GM06990 (cell line): ENCODE data around the gene GRAMD2B.

Experiments
- DNase-seq: peaks from one replicate; pipeline ENCODE4 v3.0.0-alpha.2; 2011; ENCODE audit not compliant: insufficient read length; ENCODE audit errors: extremely low read depth
- H3K27me3 ChIP-seq: replicated peaks from 2 replicates; pipeline ENCODE4 v1.6.0; 2011; ENCODE audit warnings: low read length; ENCODE audit not compliant: control insufficient read depth, insufficient read depth
- H3K36me3 ChIP-seq: 2 replicates; pipeline ENCODE4 v1.5.1; 2011; ENCODE audit warnings: low read length; ENCODE audit not compliant: control insufficient read depth, insufficient read depth
- H3K4me3 ChIP-seq: replicated peaks from 2 replicates; pipeline ENCODE4 v1.5.1; 2011; ENCODE audit warnings: low read depth, mild to moderate bottlenecking, control low read depth, low read length
- TF ChIP-seq, protein P1 (sequence below): IDR thresholded peaks from 2 replicates; pipeline ENCODE4 v1.5.1; 2011; ENCODE audit warnings: low read length, control low read depth, mild to moderate bottlenecking, inconsistent platforms; ENCODE audit not compliant: insufficient read depth, poor library complexity, severe bottlenecking

The GRAMD2B gene

DNA sequence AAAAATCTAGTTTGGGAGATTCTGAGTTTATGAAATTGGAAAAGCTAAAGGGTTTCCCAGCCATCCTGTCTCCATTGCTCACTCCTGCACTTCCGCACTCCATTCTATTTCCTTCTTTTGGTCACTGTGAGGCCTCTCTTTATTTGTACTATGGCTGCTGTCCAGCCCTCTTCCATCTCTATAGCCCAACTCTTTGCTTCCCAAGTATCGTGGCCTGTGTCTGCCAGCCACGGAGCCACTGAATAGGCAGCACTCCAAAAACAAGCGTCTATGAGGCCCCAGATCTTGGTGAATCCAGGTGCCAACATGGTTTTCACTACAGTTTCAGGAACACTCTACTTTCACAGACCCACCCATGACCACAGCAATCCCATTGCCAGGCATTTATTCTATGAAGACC lies 37.2 kb downstream of the GRAMD2B start:
- TF ChIP-seq, protein P1, sequence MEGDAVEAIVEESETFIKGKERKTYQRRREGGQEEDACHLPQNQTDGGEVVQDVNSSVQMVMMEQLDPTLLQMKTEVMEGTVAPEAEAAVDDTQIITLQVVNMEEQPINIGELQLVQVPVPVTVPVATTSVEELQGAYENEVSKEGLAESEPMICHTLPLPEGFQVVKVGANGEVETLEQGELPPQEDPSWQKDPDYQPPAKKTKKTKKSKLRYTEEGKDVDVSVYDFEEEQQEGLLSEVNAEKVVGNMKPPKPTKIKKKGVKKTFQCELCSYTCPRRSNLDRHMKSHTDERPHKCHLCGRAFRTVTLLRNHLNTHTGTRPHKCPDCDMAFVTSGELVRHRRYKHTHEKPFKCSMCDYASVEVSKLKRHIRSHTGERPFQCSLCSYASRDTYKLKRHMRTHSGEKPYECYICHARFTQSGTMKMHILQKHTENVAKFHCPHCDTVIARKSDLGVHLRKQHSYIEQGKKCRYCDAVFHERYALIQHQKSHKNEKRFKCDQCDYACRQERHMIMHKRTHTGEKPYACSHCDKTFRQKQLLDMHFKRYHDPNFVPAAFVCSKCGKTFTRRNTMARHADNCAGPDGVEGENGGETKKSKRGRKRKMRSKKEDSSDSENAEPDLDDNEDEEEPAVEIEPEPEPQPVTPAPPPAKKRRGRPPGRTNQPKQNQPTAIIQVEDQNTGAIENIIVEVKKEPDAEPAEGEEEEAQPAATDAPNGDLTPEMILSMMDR: no peak
- no peaks in the 10 kb centered on the region for H3K27me3 ChIP-seq
- H3K36me3 ChIP-seq: no peaks in the 10 kb centered on the region
- no peak for DNase-seq
- no peak overlapping the region for H3K4me3 ChIP-seq

DNA sequence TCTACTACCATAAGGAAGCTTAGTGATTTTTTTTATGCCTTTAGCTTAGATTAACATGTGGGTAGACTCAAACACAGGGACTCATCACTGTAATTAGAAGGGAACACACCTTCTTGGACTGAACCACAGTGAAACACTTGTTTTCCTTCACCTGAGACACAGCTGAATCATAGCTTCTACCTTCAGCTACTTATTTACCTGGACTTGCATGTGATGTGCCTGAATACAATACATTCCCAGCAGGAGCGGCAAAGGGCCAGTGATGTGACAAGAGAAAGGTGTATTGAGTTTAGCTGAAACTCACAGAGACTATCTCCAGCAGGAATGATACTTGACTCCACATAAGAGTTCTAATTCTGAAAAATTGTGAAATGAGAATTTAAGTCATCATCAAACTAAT lies 37.8 kb downstream of the GRAMD2B start:
- TF ChIP-seq, protein P1: no peak

DNA sequence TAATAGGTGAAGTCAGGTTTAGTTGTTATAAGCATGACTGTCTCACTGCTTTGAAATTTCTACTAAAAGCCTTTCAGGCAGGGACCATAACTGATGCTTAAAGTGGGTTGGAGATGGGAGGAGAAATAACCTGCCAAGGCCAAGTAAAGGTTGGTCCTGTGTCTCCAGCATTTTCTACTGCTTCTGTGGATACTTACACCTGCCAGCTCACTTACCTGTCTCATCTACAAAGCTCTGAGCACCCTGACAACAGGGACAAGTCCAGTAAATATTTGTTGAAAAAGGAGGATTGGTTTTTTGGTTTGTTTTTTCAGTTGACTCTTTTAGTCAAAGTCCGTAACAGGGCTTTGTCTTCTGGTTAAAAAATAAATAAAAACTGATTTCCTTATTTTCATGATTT lies 38.6 kb downstream of the GRAMD2B start:
- Histone ChIP-seq H3K27me3 (no peaks in the 10 kb centered on the region), H3K4me3 (no peak overlapping the region), H3K36me3 (no peaks in the 10 kb centered on the region)
- TF ChIP-seq, protein P1: no peak
- DNase-seq: no peak

More for the DNA sequence above, 37.8 kb downstream of the GRAMD2B start:
- Histone ChIP-seq H3K4me3 (no peak overlapping the region), H3K36me3 (no peaks in the 10 kb centered on the region), H3K27me3 (no peaks in the 10 kb centered on the region)
- DNase-seq: no peak

DNA sequence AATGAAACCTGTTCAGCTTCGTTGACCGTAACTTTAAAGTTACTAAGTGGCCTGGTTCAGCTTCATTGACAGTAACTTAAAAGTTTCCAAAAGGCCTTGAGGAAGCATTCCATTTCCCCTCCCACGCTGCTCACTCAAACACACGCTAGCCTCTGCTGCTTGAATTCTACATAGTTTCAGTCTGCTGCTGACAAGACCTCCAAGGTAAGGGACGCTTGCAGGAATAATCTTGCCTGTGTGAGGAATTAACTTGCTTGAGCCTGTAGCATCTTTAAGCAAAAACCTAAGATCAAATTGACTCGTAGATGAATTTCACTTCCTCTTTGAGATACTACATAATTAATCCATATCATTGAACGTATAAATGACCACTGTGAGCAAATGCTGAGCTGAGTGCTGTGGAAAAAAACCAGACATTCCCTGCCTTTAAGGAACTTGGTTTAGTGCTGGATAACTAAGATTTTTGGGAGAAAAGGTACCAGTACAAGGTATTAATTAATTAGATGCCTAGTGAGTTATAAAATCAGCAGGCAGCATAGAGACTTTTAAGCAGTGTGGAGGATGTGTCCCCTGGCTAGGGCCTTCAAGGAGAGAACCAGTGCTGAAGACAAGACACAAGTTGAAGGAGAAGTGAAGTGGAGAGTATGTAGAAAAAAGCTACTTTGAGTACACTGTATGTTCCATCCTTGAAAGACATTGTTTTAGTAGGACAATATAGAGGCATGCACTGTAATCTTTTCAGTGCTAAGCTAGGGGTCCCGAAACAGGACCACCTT lies 39.2 kb downstream of the GRAMD2B start:
- Histone ChIP-seq H3K4me3 (no peak overlapping the region), H3K36me3 (no peaks in the 10 kb centered on the region), H3K27me3 (no peaks in the 10 kb centered on the region)
- TF ChIP-seq, protein P1: no peak
- no peak for DNase-seq

DNA sequence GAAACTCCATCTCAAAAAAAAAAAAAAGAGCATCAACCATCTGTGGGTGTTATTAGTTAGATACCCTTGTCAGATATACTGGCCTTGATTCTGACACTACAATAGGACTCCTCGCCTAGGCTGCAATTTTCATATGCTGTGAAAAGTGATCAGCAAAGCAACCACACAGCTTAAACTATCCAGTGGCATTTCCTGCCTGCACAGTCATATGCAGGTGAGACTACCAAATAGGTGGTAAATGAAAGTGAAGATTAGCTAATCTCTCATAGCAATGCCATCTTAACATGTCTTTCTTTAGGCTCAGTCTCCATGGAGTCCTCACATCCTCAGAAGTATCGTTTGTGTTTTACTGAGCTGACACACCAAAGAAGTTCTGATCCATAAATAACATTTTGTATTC lies 40.8 kb downstream of the GRAMD2B start:
- H3K4me3 ChIP-seq: no peak overlapping the region
- DNase-seq: no peak
- no peaks in the 10 kb centered on the region; the same call in 1 of the 2 replicates for H3K36me3 ChIP-seq
- no peaks in the 10 kb centered on the region for H3K27me3 ChIP-seq
- TF ChIP-seq, protein P1: no peak
